NCI-H1092 (cell line): ENCODE measurements around the gene CENPX.
"Not testable (repeated sequence)": the region's sequence is repeated elsewhere in the genome, so short reads cannot be mapped to it uniquely, and the experiment has no call there.

Experiments
- DNase-seq: peaks from one replicate; lab custom pipeline; 2025; lab: John Stamatoyannopoulos, UW

CENPX gene

GRCh38 chr17:81998212-81998611, 24.5 kb downstream of the CENPX start:
- no peak for DNase-seq

GRCh38 chr17:81996757-81997441, 25.8 kb downstream of the CENPX start:
- DNase-seq, result no peak

GRCh38 chr17:81996232-81996756, 26.4 kb downstream of the CENPX start:
- DNase-seq, result no peak

- DNase-seq, result no peak
These were observed 27.0 kb downstream of the CENPX start for GRCh38 chr17:81995463-81996231.

GRCh38 chr17:81994593-81995462, 27.9 kb downstream of the CENPX start:
- DNase-seq, result no peak

- no peak for DNase-seq
These were observed 28.7 kb downstream of the CENPX start for GRCh38 chr17:81993729-81994592.

GRCh38 chr17:81992306-81993102, 30.2 kb downstream of the CENPX start:
- DNase-seq, result no peak

- DNase-seq, result peak; percentile 57
These were observed 30.9 kb downstream of the CENPX start for GRCh38 chr17:81991684-81992305.

GRCh38 chr17:81990836-81991683, 31.6 kb downstream of the CENPX start:
- no peak for DNase-seq

GRCh38 chr17:81987161-81987770, 35.4 kb downstream of the CENPX start:
- DNase-seq, result no peak

GRCh38 chr17:81986606-81987005, 36.1 kb downstream of the CENPX start:
- DNase-seq, result no peak

- DNase-seq, result no peak
These were observed 37.8 kb downstream of the CENPX start for GRCh38 chr17:81984773-81985410.

GRCh38 chr17:81983639-81984373, 38.9 kb downstream of the CENPX start:
- no peak for DNase-seq

GRCh38 chr17:81983011-81983638, 39.6 kb downstream of the CENPX start:
- DNase-seq, result no peak

- not testable (repeated sequence) for DNase-seq
These were observed 41.2 kb downstream of the CENPX start for GRCh38 chr17:81981511-81981910.

- DNase-seq, result no peak
These were observed 41.9 kb downstream of the CENPX start for GRCh38 chr17:81980707-81981343.
